ENCODE measurements around the gene SEC63.

Gene SEC63

DNA sequence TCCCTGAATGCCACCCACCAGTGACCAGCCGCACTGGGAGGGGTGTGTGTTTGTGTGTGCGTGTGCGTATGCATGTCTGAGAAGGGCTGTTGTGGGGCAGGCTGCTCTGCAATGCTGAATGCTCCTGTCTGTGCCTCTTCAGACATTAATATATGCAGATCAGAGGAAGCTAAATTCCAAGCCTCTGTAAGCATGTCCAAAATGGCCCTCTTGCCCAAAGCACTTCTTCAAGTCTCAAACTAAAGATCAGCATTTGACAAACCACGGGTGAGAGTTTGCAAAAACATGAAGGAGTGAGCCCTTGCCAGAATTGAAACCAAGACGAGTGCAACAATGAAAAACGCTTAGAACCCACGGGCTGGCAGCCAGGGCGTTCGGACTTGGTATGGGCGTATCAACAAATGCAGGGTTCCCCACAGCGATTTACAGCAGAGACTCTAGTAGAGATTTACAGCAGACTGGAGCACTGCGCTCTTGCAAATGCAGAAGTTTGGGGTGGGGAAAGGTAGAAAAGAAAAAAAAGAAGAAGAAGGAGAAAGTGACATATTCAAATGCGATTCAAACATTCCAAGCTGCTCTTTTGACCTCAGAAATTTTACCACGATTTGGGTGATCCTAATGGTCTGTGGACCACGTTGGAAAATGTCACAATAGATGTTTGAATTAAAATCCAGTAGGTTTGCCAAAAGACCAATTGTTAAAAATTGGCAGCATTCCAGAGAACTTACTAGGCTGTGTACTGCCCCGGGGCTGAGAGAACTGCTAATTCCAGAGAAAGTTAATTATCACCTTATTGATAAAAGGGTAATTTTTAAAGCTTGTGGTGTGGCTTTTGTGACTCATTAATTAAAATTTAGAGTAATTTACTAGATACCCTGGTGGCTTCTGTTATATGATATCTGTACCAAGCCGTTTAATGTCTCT is 137.4 kb downstream of the SEC63 start:
- H3F3A ChIP-seq (ENCODE audit: insufficient read depth, low read length): no peaks in the 10 kb centered on the region
- H3K79me2 ChIP-seq (ENCODE audit: insufficient read depth, low read length): no peaks in the 10 kb centered on the region
- H3K27me3 ChIP-seq (ENCODE audit: insufficient read depth, low read length): no peaks in the 10 kb centered on the region; the same call in 1 of the 2 replicates
- no peaks in the 10 kb centered on the region for H3K9me3 ChIP-seq (ENCODE audit: low read length)
- no peaks in the 10 kb centered on the region for H4K20me1 ChIP-seq (ENCODE audit: insufficient read depth, low read length)
- no peak overlapping the region for H3K9ac ChIP-seq (ENCODE audit: low read length)
- H3K4me2 ChIP-seq (ENCODE audit: low read length): peak overlapping the region; percentile 41
- H3K4me3 ChIP-seq (ENCODE audit: low read depth, low read length, poor library complexity, severe bottlenecking): peak overlapping the region; percentile 16
- peaks cover 43% of the 10 kb centered on the region for H3K4me1 ChIP-seq (ENCODE audit: insufficient read depth, low read length, severe bottlenecking)
- TF ChIP-seq, protein P1, sequence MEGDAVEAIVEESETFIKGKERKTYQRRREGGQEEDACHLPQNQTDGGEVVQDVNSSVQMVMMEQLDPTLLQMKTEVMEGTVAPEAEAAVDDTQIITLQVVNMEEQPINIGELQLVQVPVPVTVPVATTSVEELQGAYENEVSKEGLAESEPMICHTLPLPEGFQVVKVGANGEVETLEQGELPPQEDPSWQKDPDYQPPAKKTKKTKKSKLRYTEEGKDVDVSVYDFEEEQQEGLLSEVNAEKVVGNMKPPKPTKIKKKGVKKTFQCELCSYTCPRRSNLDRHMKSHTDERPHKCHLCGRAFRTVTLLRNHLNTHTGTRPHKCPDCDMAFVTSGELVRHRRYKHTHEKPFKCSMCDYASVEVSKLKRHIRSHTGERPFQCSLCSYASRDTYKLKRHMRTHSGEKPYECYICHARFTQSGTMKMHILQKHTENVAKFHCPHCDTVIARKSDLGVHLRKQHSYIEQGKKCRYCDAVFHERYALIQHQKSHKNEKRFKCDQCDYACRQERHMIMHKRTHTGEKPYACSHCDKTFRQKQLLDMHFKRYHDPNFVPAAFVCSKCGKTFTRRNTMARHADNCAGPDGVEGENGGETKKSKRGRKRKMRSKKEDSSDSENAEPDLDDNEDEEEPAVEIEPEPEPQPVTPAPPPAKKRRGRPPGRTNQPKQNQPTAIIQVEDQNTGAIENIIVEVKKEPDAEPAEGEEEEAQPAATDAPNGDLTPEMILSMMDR (IDR thresholded peaks at IDR 0.05; ENCODE audit: low read length): no peak
- TF ChIP-seq EZH2 (IDR thresholded peaks at IDR 0.05; ENCODE audit: borderline replicate concordance, low read length): no peak
- no peak overlapping the region for H2AFZ ChIP-seq (ENCODE audit: low read length)
- H3K9me2 ChIP-seq (ENCODE audit: low read depth, low read length): no peaks in the 10 kb centered on the region
- no peak overlapping the region for H3K27ac ChIP-seq (ENCODE audit: low read depth, low read length, poor library complexity, severe bottlenecking)
- no peaks in the 10 kb centered on the region for H3K36me3 ChIP-seq (ENCODE audit: insufficient read depth, low read length)

DNA sequence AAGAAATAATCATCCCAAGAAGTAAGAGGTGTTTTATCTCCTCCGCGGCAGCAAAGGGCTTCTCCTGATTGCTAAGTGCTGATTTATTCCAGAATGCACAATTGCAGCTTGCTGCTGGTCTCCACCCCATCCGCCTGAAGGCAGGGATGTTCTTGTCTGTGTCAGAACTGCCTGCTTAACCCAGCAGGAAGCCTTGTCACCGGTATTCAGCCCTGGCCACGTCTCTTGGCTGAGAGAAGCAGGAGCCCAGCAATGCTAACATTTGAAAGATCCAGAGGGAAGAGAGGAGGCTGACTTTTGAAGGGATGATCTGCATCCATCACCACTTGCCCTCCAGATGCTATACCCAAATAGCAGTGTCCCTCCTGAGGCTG is 138.1 kb downstream of the SEC63 start:
- Histone ChIP-seq H3K9me2 (ENCODE audit: low read depth, low read length) (no peaks in the 10 kb centered on the region), H3K4me2 (ENCODE audit: low read length) (peak overlapping the region; percentile 41; the same call in 1 of the 2 replicates), H3K4me3 (ENCODE audit: low read depth, low read length, poor library complexity, severe bottlenecking) (no peak overlapping the region), H3K9ac (ENCODE audit: low read length) (no peak overlapping the region), H3K79me2 (ENCODE audit: insufficient read depth, low read length) (no peaks in the 10 kb centered on the region), H3F3A (ENCODE audit: insufficient read depth, low read length) (no peaks in the 10 kb centered on the region), H3K4me1 (ENCODE audit: insufficient read depth, low read length, severe bottlenecking) (peaks cover 43% of the 10 kb centered on the region), H3K36me3 (ENCODE audit: insufficient read depth, low read length) (no peaks in the 10 kb centered on the region), H4K20me1 (ENCODE audit: insufficient read depth, low read length) (no peaks in the 10 kb centered on the region), H3K9me3 (ENCODE audit: low read length) (no peaks in the 10 kb centered on the region), H2AFZ (ENCODE audit: low read length) (no peak overlapping the region), H3K27ac (ENCODE audit: low read depth, low read length, poor library complexity, severe bottlenecking) (no peak overlapping the region), H3K27me3 (ENCODE audit: insufficient read depth, low read length) (no peaks in the 10 kb centered on the region; the same call in 1 of the 2 replicates)
- no peak for TF ChIP-seq EZH2 (IDR thresholded peaks at IDR 0.05; ENCODE audit: borderline replicate concordance, low read length)
- TF ChIP-seq, protein P1 (IDR thresholded peaks at IDR 0.05; ENCODE audit: low read length): no peak

DNA sequence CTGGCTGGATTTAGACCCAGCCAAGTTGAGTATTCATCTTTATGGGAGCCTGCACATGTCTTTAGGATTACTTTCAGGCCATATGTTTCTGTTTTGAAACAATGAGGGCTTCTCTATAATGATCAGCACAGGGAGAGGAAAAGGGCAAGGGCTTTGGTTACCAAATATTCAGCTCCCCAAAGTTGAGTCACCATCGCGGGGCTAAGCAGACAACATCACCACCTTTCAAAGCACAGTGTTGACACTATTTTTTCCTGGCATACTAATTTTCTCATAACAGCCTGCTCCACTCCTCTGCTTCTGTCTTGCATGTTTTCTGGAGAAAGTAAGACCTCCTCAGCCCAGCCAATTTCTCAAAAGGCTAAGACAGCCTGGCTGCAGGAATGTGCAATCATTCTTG is 138.8 kb downstream of the SEC63 start:
- H3K36me3 ChIP-seq (ENCODE audit: insufficient read depth, low read length): no peaks in the 10 kb centered on the region
- H3K4me2 ChIP-seq (ENCODE audit: low read length): no peak overlapping the region
- no peaks in the 10 kb centered on the region for H3K9me3 ChIP-seq (ENCODE audit: low read length)
- no peak overlapping the region for H2AFZ ChIP-seq (ENCODE audit: low read length)
- H3K4me3 ChIP-seq (ENCODE audit: low read depth, low read length, poor library complexity, severe bottlenecking): no peak overlapping the region
- H3K27me3 ChIP-seq (ENCODE audit: insufficient read depth, low read length): peaks cover 1% of the 10 kb centered on the region; the same call in 1 of the 2 replicates
- H3F3A ChIP-seq (ENCODE audit: insufficient read depth, low read length): no peaks in the 10 kb centered on the region
- no peak overlapping the region for H3K9ac ChIP-seq (ENCODE audit: low read length)
- peaks cover 41% of the 10 kb centered on the region for H3K4me1 ChIP-seq (ENCODE audit: insufficient read depth, low read length, severe bottlenecking)
- no peaks in the 10 kb centered on the region for H4K20me1 ChIP-seq (ENCODE audit: insufficient read depth, low read length)
- H3K9me2 ChIP-seq (ENCODE audit: low read depth, low read length): no peaks in the 10 kb centered on the region
- TF ChIP-seq, protein P1 (IDR thresholded peaks at IDR 0.05; ENCODE audit: low read length): no peak
- TF ChIP-seq EZH2 (IDR thresholded peaks at IDR 0.05; ENCODE audit: borderline replicate concordance, low read length): no peak
- H3K79me2 ChIP-seq (ENCODE audit: insufficient read depth, low read length): no peaks in the 10 kb centered on the region
- H3K27ac ChIP-seq (ENCODE audit: low read depth, low read length, poor library complexity, severe bottlenecking): no peak overlapping the region

All from OCI-LY1 (cell line).